HG03108 (cell line): ENCODE data around the gene TMEM178A.
"Not testable (repeated sequence)": the region's sequence is repeated elsewhere in the genome, so short reads cannot be mapped to it uniquely, and the experiment has no call there.

ENCODE experiments used
- ATAC-seq: cut with Tn5 transposase; IDR thresholded peaks from one replicate; pipeline ENCODE4 v1.9.1; 2021; ENCODE audit warnings: moderate library complexity; ENCODE audit not compliant: unreplicated experiment

The TMEM178A gene

GRCh38 chr2:39647104-39647765, 18.5 kb upstream of the TMEM178A start:
- ATAC-seq: no peak

- ATAC-seq: no peak
Measured at GRCh38 chr2:39648580-39648979, 17.1 kb upstream of the TMEM178A start.

- ATAC-seq: no peak
Measured at GRCh38 chr2:39649511-39649910, 16.2 kb upstream of the TMEM178A start.

- no peak for ATAC-seq
Measured at GRCh38 chr2:39650468-39650867, 15.2 kb upstream of the TMEM178A start.

- ATAC-seq: not testable (repeated sequence)
Measured at GRCh38 chr2:39656215-39656614, 9.5 kb upstream of the TMEM178A start.

- no peak for ATAC-seq
Measured at GRCh38 chr2:39657287-39657937, 8.3 kb upstream of the TMEM178A start.

- ATAC-seq: no peak
Measured at GRCh38 chr2:39658371-39658770, 7.3 kb upstream of the TMEM178A start.

- ATAC-seq: no peak
Measured at GRCh38 chr2:39659765-39660611, 5.7 kb upstream of the TMEM178A start.

- no peak for ATAC-seq
Measured at GRCh38 chr2:39660612-39661236, 5.0 kb upstream of the TMEM178A start.

- no peak for ATAC-seq
Measured at GRCh38 chr2:39661826-39662225, 3.9 kb upstream of the TMEM178A start.

GRCh38 chr2:39663187-39663930, 2.4 kb upstream of the TMEM178A start:
- ATAC-seq: no peak

- ATAC-seq: no peak
Measured at GRCh38 chr2:39664232-39664887, 1.4 kb upstream of the TMEM178A start.

- no peak for ATAC-seq
Measured at GRCh38 chr2:39664888-39665591, 677 bp upstream of the TMEM178A start.

GRCh38 chr2:39666491-39667101, 879 bp downstream of the TMEM178A start:
- ATAC-seq: no peak

GRCh38 chr2:39667104-39667885, 1.6 kb downstream of the TMEM178A start:
- ATAC-seq: no peak

GRCh38 chr2:39667886-39668276, 2.2 kb downstream of the TMEM178A start:
- no peak for ATAC-seq

GRCh38 chr2:39668576-39669080, 2.9 kb downstream of the TMEM178A start:
- no peak for ATAC-seq

GRCh38 chr2:39671604-39672003, 5.9 kb downstream of the TMEM178A start:
- ATAC-seq: no peak
